ENCODE measurements around the gene TRIM66.
A peak's percentile ranks its signal among the peaks of the same experiment; 100 is the strongest.
"Not testable (repeated sequence)": the region's sequence is repeated elsewhere in the genome, so short reads cannot be mapped to it uniquely, and the experiment has no call there.

Gene TRIM66

DNA sequence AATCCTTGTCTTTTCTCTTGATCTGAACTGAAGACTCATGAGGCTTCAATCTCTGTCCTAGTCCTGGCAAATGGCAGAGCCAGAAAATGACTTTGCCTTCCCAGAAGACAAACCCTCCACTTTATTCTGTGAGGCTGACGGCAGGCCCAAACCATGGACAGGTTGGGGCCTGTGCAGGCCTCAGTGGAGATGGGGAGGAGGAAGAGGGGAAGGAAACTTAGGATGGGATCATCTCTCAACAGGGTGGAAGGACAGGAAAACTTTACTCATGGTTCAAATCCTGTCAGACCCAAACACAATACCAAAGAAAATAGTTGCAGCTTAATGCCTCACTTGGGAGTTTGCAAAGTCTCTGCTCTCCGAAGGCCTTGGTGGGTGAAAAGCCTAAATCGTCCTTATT, 10.0 kb upstream of the TRIM66 start:
- no peak for DNase-seq (ENCODE audit: low read depth in 2 of 2)

DNA sequence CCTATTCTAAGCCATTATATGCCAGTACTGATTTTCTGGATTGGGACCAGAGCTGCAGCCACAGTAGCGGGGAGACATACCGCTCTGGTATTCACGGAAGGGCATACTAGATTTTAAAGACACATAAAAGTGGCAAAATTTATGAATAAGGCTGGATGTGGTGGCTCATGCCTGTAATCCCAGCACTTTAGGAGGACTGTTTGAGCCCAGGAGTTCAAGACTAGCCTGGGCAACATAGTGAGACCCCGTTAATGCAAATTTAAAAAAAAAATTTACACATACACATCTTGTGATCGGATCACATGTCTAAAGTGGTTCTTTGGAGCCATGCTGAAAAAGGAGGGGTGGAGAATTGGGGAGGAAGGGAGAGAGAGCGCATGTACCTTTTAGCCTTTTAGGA, 9.1 kb upstream of the TRIM66 start:
- no peak for DNase-seq (ENCODE audit: low read depth in 2 of 2)

- DNase-seq (ENCODE audit: low read depth in 2 of 2), result no peak
Observed at GRCh38 chr11:8690374-8691342, 8.2 kb upstream of the TRIM66 start.

DNA sequence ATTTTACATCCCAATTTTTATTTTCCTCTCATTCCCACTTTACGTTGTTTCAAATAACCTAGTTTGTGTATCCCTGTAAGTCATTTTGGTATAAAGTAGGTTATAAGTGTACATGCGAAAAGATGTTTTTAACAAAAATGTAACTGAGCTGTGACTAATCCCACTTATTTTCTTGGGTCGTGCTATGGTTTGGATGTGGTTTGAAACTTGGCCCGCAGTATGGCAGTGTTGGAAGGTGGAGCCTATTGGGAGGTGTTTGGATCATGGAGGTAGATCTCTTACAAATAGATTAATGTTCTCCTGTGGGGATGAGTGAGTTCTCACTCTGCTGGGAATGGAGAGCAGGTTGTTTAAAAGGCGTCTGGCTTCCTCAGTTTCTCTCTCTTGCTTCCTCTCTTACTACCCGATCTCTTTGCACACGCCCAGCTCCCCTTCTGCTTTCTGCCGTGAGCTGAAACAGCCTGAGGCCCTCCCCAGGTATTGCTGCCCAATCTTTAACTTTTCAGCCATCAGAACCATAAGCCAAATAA, 7.3 kb upstream of the TRIM66 start:
- DNase-seq (ENCODE audit: low read depth in 2 of 2), result no peak

GRCh38 chr11:8688414-8689362, 6.2 kb upstream of the TRIM66 start:
- peak; percentile 81 to 86 for DNase-seq (ENCODE audit: low read depth in 2 of 2)

DNA sequence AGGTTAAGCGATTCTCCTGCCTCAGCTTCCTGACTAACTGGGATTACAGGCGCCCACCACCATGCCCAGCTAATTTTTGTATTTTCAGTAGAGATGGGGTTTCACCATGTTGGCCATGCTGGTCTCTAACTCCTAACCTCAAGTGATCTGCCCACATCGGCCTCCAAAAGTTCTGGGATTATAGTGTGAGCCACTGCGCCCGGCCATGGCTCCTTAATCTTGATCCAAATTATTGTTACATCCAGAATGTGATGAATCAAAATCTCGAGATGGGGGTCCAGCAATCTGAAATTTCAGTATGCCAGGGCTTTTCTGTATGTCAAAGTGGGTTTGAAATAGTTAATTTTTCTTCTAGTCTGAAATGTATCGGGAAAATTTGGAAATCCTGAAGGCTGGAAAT, 3.9 kb upstream of the TRIM66 start:
- DNase-seq (ENCODE audit: low read depth in 2 of 2), result no peak

- DNase-seq (ENCODE audit: low read depth in 2 of 2), result no peak
Observed at GRCh38 chr11:8685820-8686219, 3.4 kb upstream of the TRIM66 start.

GRCh38 chr11:8685306-8685705, 2.8 kb upstream of the TRIM66 start:
- no peak for DNase-seq (ENCODE audit: low read depth in 2 of 2)

DNA sequence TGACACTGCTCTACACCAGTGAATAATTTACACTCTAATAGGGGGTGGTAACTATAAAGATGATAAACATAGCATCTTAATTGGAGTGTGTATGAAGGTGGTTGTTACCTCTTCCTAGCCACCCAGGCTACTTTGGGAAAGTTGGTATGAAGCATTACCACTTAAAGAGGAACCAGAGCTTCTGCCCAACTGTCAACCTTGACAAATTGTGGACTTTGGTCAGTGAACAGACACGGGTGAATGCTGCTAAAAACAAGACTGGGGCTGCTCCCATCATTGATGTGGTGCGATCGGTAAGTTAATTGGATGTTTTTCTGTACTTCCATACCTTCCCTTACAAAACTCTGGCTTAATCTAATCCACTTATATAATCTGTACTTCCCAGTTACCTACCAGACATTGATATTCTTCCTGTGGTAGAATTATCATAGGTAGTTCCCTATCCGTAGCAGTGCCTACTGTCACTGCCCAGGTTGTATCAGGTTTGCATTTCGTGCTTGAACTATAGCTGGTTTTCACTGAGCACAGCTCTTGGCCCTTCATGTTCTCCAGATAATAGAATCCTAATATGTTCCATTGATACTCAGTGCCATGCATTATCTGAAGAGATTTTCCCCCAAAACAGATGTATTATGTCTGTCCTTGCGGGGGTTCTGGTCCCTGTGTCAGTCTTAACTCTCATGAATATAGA, 2.3 kb upstream of the TRIM66 start:
- no peak for DNase-seq (ENCODE audit: low read depth in 2 of 2)

- DNase-seq (ENCODE audit: low read depth in 2 of 2), result no peak
Observed at GRCh38 chr11:8683115-8683807, 796 bp upstream of the TRIM66 start.

DNA sequence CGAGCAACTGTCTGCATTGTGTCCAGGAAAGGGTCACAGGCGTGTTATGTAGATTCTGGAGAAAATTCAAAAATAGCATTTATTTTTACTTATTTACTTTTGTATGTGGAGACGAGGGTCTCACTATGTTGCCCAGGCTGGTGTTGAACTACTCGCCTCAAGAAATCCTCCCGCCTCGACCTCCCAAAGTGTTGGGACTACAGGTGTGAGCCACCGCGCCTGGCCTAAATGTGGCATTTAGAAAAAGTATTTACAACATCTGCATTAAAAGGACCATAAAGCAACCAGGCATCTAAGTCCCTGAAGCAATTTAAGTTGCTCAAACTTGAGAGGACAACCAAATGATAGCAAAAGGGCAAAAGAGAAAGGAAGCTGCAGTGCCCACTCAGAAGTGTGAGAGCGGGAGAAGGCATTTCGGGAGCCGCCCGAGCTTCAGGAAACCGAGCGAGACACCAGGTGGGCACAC, 595 bp downstream of the TRIM66 start:
- DNase-seq (ENCODE audit: low read depth in 2 of 2), result no peak

GRCh38 chr11:8679006-8679405, 3.5 kb downstream of the TRIM66 start:
- no peak for DNase-seq (ENCODE audit: low read depth in 2 of 2)

DNA sequence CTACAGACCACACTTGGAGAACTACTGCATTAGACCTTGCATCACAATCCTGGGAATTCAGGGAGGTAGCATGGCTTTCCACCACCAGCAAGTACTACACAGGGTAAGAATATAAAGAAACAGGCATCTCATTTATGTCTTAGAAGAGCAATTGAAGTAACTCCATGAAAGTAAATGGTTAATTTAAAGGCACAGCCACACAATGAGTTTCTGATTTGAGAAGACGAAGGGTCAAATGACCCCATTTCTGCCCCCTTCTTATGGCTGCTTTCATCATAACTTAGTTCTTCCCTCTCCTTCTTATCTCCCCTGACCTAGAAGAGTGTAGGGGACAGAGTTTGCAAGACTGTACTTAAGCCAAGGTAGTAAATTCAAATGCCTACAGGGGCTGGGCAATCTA, 6.0 kb downstream of the TRIM66 start:
- DNase-seq (ENCODE audit: low read depth in 2 of 2), result no peak

- no peak for DNase-seq (ENCODE audit: low read depth in 2 of 2)
Observed at GRCh38 chr11:8674859-8675258, 7.6 kb downstream of the TRIM66 start.

DNA sequence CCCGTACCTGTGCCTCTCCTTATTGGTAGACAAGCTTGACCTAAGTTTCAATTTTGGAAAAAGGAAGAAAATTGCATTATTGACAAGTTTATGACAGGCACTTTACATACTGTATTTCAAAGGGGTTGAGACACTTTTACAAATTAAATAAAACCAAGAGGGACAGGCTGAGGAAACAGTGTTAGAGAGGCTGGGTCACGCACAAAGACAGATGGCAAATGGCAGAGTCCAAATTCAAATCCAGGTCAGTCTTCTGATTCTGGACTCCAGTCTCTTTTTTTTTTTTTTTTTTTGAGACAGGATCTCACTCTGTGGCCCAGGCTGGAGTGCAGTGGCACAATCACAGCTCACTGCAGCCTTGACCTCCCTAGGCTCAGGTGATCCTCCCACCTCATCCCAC, 10.1 kb downstream of the TRIM66 start:
- no peak for DNase-seq (ENCODE audit: low read depth in 2 of 2)

DNA sequence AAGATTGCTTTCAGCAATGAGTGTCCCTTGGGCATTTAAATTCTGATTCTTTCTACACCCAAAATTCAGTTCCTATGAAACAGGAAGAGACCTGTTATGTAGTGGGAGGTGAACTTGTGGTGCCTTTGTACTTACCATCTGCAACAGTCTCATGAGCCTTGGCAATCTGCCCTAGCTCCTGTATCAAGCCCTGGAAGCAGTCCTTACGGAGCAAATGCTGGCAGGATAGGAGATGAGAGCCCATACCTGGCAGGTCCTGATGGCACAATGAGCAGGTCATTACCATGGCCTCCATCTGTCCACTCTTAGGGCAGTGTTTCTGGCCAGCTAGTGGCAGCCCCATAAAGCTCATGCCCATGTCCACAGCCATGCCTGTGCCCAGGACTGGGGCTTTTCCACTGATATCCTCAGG, 10.8 kb downstream of the TRIM66 start:
- DNase-seq (ENCODE audit: low read depth in 2 of 2), result no peak

DNA sequence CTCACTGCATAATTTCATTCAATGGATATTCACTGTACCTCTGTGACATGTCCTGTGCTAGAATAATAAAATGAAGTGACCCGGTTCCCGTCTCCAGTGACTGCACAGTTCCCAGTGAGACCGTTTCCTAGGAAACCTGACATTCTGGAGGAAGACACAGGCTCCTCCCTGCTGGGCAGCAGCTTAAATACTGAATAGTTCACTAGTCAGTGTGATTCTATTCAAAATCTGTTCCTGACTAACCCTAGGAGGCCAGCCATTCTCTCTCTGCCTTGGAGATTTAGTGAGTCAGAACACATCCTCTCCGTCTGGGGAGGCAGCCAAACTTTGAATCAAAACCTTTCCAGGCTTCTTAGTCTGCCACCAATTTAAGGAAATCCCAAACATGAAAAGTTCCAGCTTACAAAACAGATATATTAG, 11.3 kb downstream of the TRIM66 start:
- no peak for DNase-seq (ENCODE audit: low read depth in 2 of 2)

DNA sequence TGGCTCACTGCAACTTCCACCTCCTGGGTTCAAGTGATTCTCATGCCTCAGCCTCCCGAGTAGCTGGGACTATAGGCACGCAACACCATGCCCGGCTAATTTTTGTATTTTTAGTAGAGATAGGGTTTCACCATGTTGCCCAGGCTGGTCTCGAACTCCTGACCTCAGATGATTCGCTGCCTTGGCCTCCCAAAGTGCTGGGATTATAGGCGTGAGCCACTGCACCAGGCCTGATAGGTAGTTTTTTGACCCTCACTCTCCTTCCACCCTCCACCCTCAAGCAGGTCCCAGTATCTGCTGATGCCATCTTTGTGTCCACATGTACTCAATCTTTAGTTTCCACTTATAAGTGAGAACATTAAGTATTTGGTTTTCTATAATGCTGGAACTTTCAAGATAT, 12.4 kb downstream of the TRIM66 start:
- DNase-seq (ENCODE audit: low read depth in 2 of 2), result not testable (repeated sequence)

DNA sequence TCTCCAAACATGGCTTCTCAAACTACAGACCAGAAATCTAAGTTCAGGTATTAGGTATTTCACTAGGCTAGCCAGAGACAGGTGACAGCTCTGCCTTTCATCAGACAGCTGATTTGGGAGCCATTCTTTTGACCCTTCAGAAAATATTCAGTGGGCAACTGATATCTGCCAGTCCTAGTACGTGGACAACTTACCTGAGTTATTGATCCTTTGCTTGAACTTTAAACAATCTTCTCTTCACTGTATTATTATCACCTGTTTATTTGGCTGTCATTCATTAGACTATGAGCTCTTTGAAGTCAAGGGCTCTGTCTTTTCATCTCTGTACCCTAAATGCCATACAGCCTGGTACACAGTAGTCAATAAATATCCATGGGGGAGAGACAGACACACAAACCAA, 17.2 kb downstream of the TRIM66 start:
- no peak for DNase-seq (ENCODE audit: low read depth in 2 of 2)

GRCh38 chr11:8661001-8661795, 21.3 kb downstream of the TRIM66 start:
- no peak for DNase-seq (ENCODE audit: low read depth in 2 of 2)

Data from stimulated activated CD4-positive, alpha-beta T cell treated with anti-CD3 and anti-CD28 coated beads, Interleukin-12 subunit alpha, Interleukin-12 subunit beta, amount 100 ng/mL, for 24 hours (primary cell).